Right cardiac atrium (tissue), 5 donors: ENCODE results near the gene CRIM1. TPM values are rescaled to one million over a fixed set of nuclear protein-coding genes. Genes with fewer than 3 reads are reported as not detected.

ENCODE experiments used
- ATAC-seq, 2 donors: fragments of 200-7000 bp; cut with Tn5 transposase; one replicate each; pipeline versions ENCODE4 v1.8.0 to v1.9.1; 2020; ENCODE audit warnings: moderate library complexity in 2 of 2, mild to moderate bottlenecking in 1 of 2
- DNase-seq, 3 donors: peaks; one replicate each; pipeline ENCODE4 v3.0.0-alpha.2; 2020
- H3K27ac ChIP-seq: one replicate; pipeline ENCODE4 v1.5.1; 2013; ENCODE audit warnings: mild to moderate bottlenecking, low read length, control low read depth, moderate library complexity
- H3K27me3 ChIP-seq: one replicate; pipeline ENCODE4 v1.6.1; 2013; ENCODE audit not compliant: control insufficient read depth, insufficient read depth
- H3K4me1 ChIP-seq: one replicate; pipeline ENCODE4 v1.6.1; 2013; ENCODE audit warnings: low read length; ENCODE audit not compliant: control insufficient read depth, insufficient read depth
- H3K4me3 ChIP-seq: one replicate; pipeline ENCODE4 v1.5.1; 2013; ENCODE audit warnings: low read length, control low read depth
- H3K9me3 ChIP-seq: one replicate; pipeline ENCODE4 v1.6.1; 2013; ENCODE audit warnings: low read length; ENCODE audit not compliant: control insufficient read depth
- WGBS: extraction: QIAGEN DNeasy Blood & Tissue Kit; methylation state at CpG from one replicate; pipeline ENCODE4 v1.1.7; 2013; 5-methylcytosine and 5-hydroxymethylcytosine counted together
- intact Hi-C, 4 donors: fragments of 100-400 bp; cut with DNase I; formaldehyde crosslinking; loops; one replicate each; pipeline versions ENCODE4 v1.11.0 to v1.14.0; 2022 to 2023
- polyA plus RNA-seq: library from polyadenylated mRNA; stranded (reverse); fragments of 200-250 nt; gene quantifications from one replicate; pipeline ENCODE4 v1.2.3, GENCODE V29; 2013
- total RNA-seq, 4 donors: library from RNA; stranded (reverse); fragmentation: NEBNext Ultra II Directional; extraction: Animal tissue kit (Norgen Biotek cat#: 25700); gene quantifications; one replicate each; pipeline ENCODE4 v1.2.1, GENCODE V29; 2021
- donor health status: healthy with polysubstance abuse.
- donor health status: DM: no; HTN: yes; CAD: no.
- donor health status: DM: no; HTN: no; CAD: no.
- donor health status: DM: no; HTN: yes; CAD: no; lungs with severe emphysema.
- donor health status: DM: yes; HTN: yes; CAD: no.

The CRIM1 gene
- total and polyA plus RNA-seq, 5 donors: 10.5 to 34.0 (median 27.7) TPM

- intact Hi-C loops: no loop called here
- Histone ChIP-seq H3K4me3 (no peak overlapping the region), H3K27me3 (no peaks in the 10 kb centered on the region), H3K27ac (no peak overlapping the region), H3K4me1 (no peaks in the 10 kb centered on the region), H3K9me3 (no peaks in the 10 kb centered on the region)
- DNase-seq: no peak
- ATAC-seq: no peak
- WGBS: 94% methylated on average over 6 of the region's 6 CpGs
Measured at GRCh38 chr2:36499128-36499820, 143.7 kb downstream of the CRIM1 start.

GRCh38 chr2:36500072-36500471 lies 144.5 kb downstream of the CRIM1 start:
- 95% methylated on average over 7 of the region's 7 CpGs for WGBS
- no peaks in the 10 kb centered on the region for H3K9me3 ChIP-seq
- no peak for DNase-seq
- H3K4me3 ChIP-seq: no peak overlapping the region
- H3K27ac ChIP-seq: no peak overlapping the region
- no peaks in the 10 kb centered on the region for H3K4me1 ChIP-seq
- H3K27me3 ChIP-seq: no peaks in the 10 kb centered on the region
- no peak for ATAC-seq
- intact Hi-C loops: loop anchor here in 2 of 4 donors (10.0 kb wide), 1 partner anchor 145 kb away; the partner anchor contains the start of gene CRIM1 (in 2 of the 2)

- Histone ChIP-seq H3K9me3 (no peaks in the 10 kb centered on the region), H3K4me3 (no peak overlapping the region), H3K4me1 (no peaks in the 10 kb centered on the region), H3K27ac (no peak overlapping the region), H3K27me3 (no peaks in the 10 kb centered on the region)
- intact Hi-C loops: loop anchor here in 2 of 4 donors (10.0 kb wide), 1 partner anchor 147 kb away; the partner anchor contains the start of gene CRIM1 (in 2 of the 2)
- 75% methylated on average over 4 of the region's 4 CpGs for WGBS
- ATAC-seq: peak in 1 of 2 donors; percentile 53
- no peak for DNase-seq
Measured at GRCh38 chr2:36502081-36502480, 146.5 kb downstream of the CRIM1 start.

GRCh38 chr2:36507408-36507812 lies 151.8 kb downstream of the CRIM1 start:
- no peaks in the 10 kb centered on the region for H3K4me1 ChIP-seq
- H3K4me3 ChIP-seq: no peak overlapping the region
- H3K27me3 ChIP-seq: no peaks in the 10 kb centered on the region
- H3K9me3 ChIP-seq: no peaks in the 10 kb centered on the region
- H3K27ac ChIP-seq: no peak overlapping the region
- intact Hi-C loops: loop anchor here (2.0 to 10.0 kb wide), 3 partner anchors 153 to 157 kb away; partner anchors contain the start of gene CRIM1 (in 2 of the 4)
- ATAC-seq (peak; percentile 90 to 95), DNase-seq (peak; percentile 32 to 55 (median 35))

GRCh38 chr2:36509075-36509474 lies 153.5 kb downstream of the CRIM1 start:
- intact Hi-C loops: loop anchor here in 3 of 4 donors (5.0 to 10.0 kb wide), 2 partner anchors 154 to 157 kb away; partner anchors contain the start of gene CRIM1 (in 2 of the 3)
- WGBS: 93% methylated on average over 6 of the region's 6 CpGs
- no peak for ATAC-seq

GRCh38 chr2:36511858-36512603 lies 156.5 kb downstream of the CRIM1 start:
- no peak overlapping the region for H3K27ac ChIP-seq
- no peaks in the 10 kb centered on the region for H3K27me3 ChIP-seq
- ATAC-seq (no peak), DNase-seq (no peak)
- no peaks in the 10 kb centered on the region for H3K4me1 ChIP-seq
- H3K4me3 ChIP-seq: no peak overlapping the region
- WGBS: 91% methylated on average over 9 of the region's 9 CpGs
- intact Hi-C loops: no loop called here
- H3K9me3 ChIP-seq: no peaks in the 10 kb centered on the region

More at GRCh38 chr2:36509075-36509474, 153.5 kb downstream of the CRIM1 start:
- Histone ChIP-seq H3K9me3 (no peaks in the 10 kb centered on the region), H3K27me3 (no peaks in the 10 kb centered on the region), H3K27ac (no peak overlapping the region), H3K4me1 (no peaks in the 10 kb centered on the region), H3K4me3 (no peak overlapping the region)
- no peak for DNase-seq

- 70% methylated on average over 3 of the region's 3 CpGs for WGBS
- no peaks in the 10 kb centered on the region for H3K27me3 ChIP-seq
- ATAC-seq (no peak), DNase-seq (no peak)
- H3K9me3 ChIP-seq: no peaks in the 10 kb centered on the region
- H3K4me1 ChIP-seq: no peaks in the 10 kb centered on the region
- H3K27ac ChIP-seq: no peak overlapping the region
- no peak overlapping the region for H3K4me3 ChIP-seq
- intact Hi-C loops: no loop called here
Measured at GRCh38 chr2:36512705-36513104, 157.1 kb downstream of the CRIM1 start.

GRCh38 chr2:36513661-36514060 lies 158.1 kb downstream of the CRIM1 start:
- Histone ChIP-seq H3K9me3 (no peaks in the 10 kb centered on the region), H3K27ac (no peak overlapping the region), H3K4me3 (no peak overlapping the region), H3K27me3 (no peaks in the 10 kb centered on the region), H3K4me1 (no peaks in the 10 kb centered on the region)
- no peak for DNase-seq
- no peak for ATAC-seq
- intact Hi-C loops: no loop called here
- 94% methylated on average over 2 of the region's 2 CpGs for WGBS

GRCh38 chr2:36515538-36515937 lies 160.0 kb downstream of the CRIM1 start:
- intact Hi-C loops: no loop called here
- H3K9me3 ChIP-seq: no peaks in the 10 kb centered on the region
- H3K27me3 ChIP-seq: no peaks in the 10 kb centered on the region
- WGBS: 95% methylated on average over 7 of the region's 7 CpGs
- H3K4me1 ChIP-seq: no peaks in the 10 kb centered on the region
- H3K27ac ChIP-seq: no peak overlapping the region
- H3K4me3 ChIP-seq: no peak overlapping the region
- no peak for ATAC-seq
- DNase-seq: no peak

- intact Hi-C loops: no loop called here
- 70% methylated on average over 8 of the region's 8 CpGs for WGBS
Measured at GRCh38 chr2:36516136-36516870, 160.7 kb downstream of the CRIM1 start.

GRCh38 chr2:36520431-36520830 lies 164.9 kb downstream of the CRIM1 start:
- H3K4me1 ChIP-seq: no peaks in the 10 kb centered on the region
- H3K9me3 ChIP-seq: no peaks in the 10 kb centered on the region
- intact Hi-C loops: no loop called here
- H3K4me3 ChIP-seq: no peak overlapping the region
- DNase-seq (no peak), ATAC-seq (no peak)
- 92% methylated on average over 4 of the region's 4 CpGs for WGBS
- no peak overlapping the region for H3K27ac ChIP-seq
- H3K27me3 ChIP-seq: no peaks in the 10 kb centered on the region

More at GRCh38 chr2:36516136-36516870, 160.7 kb downstream of the CRIM1 start:
- H3K4me1 ChIP-seq: no peaks in the 10 kb centered on the region
- no peak overlapping the region for H3K4me3 ChIP-seq
- ATAC-seq: no peak
- no peak overlapping the region for H3K27ac ChIP-seq
- H3K27me3 ChIP-seq: no peaks in the 10 kb centered on the region
- H3K9me3 ChIP-seq: no peaks in the 10 kb centered on the region
- DNase-seq: no peak
